ENCODE measurements around the gene IGSF9. TPM values are rescaled to one million over a fixed set of nuclear protein-coding genes. Genes with fewer than 3 reads are reported as not detected.

The IGSF9 gene
- total RNA-seq, 1 experiment from 2014 or later, result 21.2 TPM

- no peak for DNase-seq
- Mint-ChIP-seq H3K27me3 (ENCODE audit: insufficient read depth, unreplicated experiment) (no peaks in the 10 kb centered on the region), H3K4me3 (ENCODE audit: unreplicated experiment) (peak overlapping the region; percentile 83), H3K9me3 (ENCODE audit: unreplicated experiment) (no peaks in the 10 kb centered on the region), H3K36me3 (ENCODE audit: insufficient read depth, unreplicated experiment) (no peaks in the 10 kb centered on the region), H3K27ac (ENCODE audit: unreplicated experiment) (peak overlapping the region; percentile 68), H3K4me1 (ENCODE audit: low read depth, unreplicated experiment) (peaks cover 62% of the 10 kb centered on the region)
- Histone ChIP-seq H3K9me3 (no peaks in the 10 kb centered on the region), H3K36me3 (ENCODE audit: control insufficient read depth, insufficient read depth, low read length) (no peaks in the 10 kb centered on the region), H3K27me3 (replicated peaks; ENCODE audit: control insufficient read depth, insufficient read depth, low read length) (no peaks in the 10 kb centered on the region), H3K4me1 (peaks cover 56% of the 10 kb centered on the region), H3K4me3 (ENCODE audit: low read depth, low read length) (peak overlapping the region; percentile 50)
- no peak for TF ChIP-seq CTCF (IDR thresholded peaks at IDR 0.05; ENCODE audit: insufficient read depth in 1 of 2, low read depth in 1 of 2, low read length in 1 of 2, severe bottlenecking in 1 of 2, unreplicated experiment in 1 of 2)
- CTCF ChIA-PET, result interaction anchor here (0.6 to 1.8 kb wide), 16 partner anchors 8 to 247 kb away, joined by 3 to 34 read pairs (median 6); partner anchors contain the start of genes CFAP45, DUSP23 and SLAMF9
- POLR2A ChIA-PET, result interaction anchor here (0.5 to 1.3 kb wide), 4 partner anchors 11 to 147 kb away, joined by 3 to 4 read pairs (median 3); no protein-coding TSS in a partner anchor
- intact Hi-C loops (cut with micrococcal nuclease; ENCODE audit: unreplicated experiment), result no loop called here
- TSS peak; percentile 57 for BruUV-seq (replicated peaks)
These were observed 1.1 kb upstream of the IGSF9 start for GRCh38 chr1:159946242-159947187.

GRCh38 chr1:159944623-159945455, 574 bp downstream of the IGSF9 start:
- POLR2A ChIA-PET, result interaction anchor here (1.0 kb wide), 1 partner anchor 13 kb away, joined by 3 read pairs; no protein-coding TSS in a partner anchor
- Mint-ChIP-seq H3K27ac (ENCODE audit: unreplicated experiment) (peak overlapping the region; percentile 68), H3K4me3 (ENCODE audit: unreplicated experiment) (peak overlapping the region; percentile 83), H3K9me3 (ENCODE audit: unreplicated experiment) (no peaks in the 10 kb centered on the region), H3K27me3 (ENCODE audit: insufficient read depth, unreplicated experiment) (no peaks in the 10 kb centered on the region), H3K36me3 (ENCODE audit: insufficient read depth, unreplicated experiment) (no peaks in the 10 kb centered on the region), H3K4me1 (ENCODE audit: low read depth, unreplicated experiment) (peaks cover 61% of the 10 kb centered on the region)
- CTCF ChIA-PET, result interaction anchor here (0.8 to 1.7 kb wide), 12 partner anchors 8 to 248 kb away, joined by 3 to 10 read pairs (median 6); partner anchors contain the start of genes CFAP45 and DUSP23
- Histone ChIP-seq H3K4me3 (ENCODE audit: low read depth, low read length) (peak overlapping the region; percentile 50), H3K27me3 (replicated peaks; ENCODE audit: control insufficient read depth, insufficient read depth, low read length) (no peaks in the 10 kb centered on the region), H3K36me3 (ENCODE audit: control insufficient read depth, insufficient read depth, low read length) (no peaks in the 10 kb centered on the region), H3K4me1 (peaks cover 56% of the 10 kb centered on the region), H3K9me3 (no peaks in the 10 kb centered on the region)
- intact Hi-C loops (cut with micrococcal nuclease; ENCODE audit: unreplicated experiment), result loop anchor here (1.0 to 2.0 kb wide), 4 partner anchors 9 to 146 kb away; no protein-coding TSS in a partner anchor
- BruUV-seq (replicated peaks), result no TSS peak
- DNase-seq, result no peak
- no peak for TF ChIP-seq CTCF (IDR thresholded peaks at IDR 0.05; ENCODE audit: insufficient read depth in 1 of 2, low read depth in 1 of 2, low read length in 1 of 2, severe bottlenecking in 1 of 2, unreplicated experiment in 1 of 2)

Data from Caco-2 (cell line).